Activated T-cell treated with anti-CD3 and anti-CD28 coated beads, Interleukin-2, amount 50 U/mL, for 24 hours (primary cell): ENCODE results near the gene DMRT2.

Experiments
- DNase-seq: peaks from one replicate; pipeline ENCODE4 v3.0.0-alpha.2; 2020
- H3K27ac Mint-ChIP-seq: 2 replicates; pipeline ENCODE4 v1.8.0; 2020; ENCODE audit warnings: mild to moderate bottlenecking, mixed read lengths
- H3K27me3 Mint-ChIP-seq: 2 replicates; pipeline ENCODE4 v1.8.0; 2020; ENCODE audit warnings: mixed read lengths
- H3K36me3 Mint-ChIP-seq: 2 replicates; pipeline ENCODE4 v1.8.0; 2020; ENCODE audit warnings: low read depth, mixed read lengths
- H3K4me1 Mint-ChIP-seq: 2 replicates; pipeline ENCODE4 v1.8.0; 2020; ENCODE audit warnings: low read depth, mixed read lengths
- H3K4me3 Mint-ChIP-seq: 2 replicates; pipeline ENCODE4 v1.8.0; 2020; ENCODE audit warnings: mild to moderate bottlenecking, moderate library complexity, mixed read lengths
- H3K9me3 Mint-ChIP-seq: 2 replicates; pipeline ENCODE4 v1.8.0; 2020; ENCODE audit warnings: mixed read lengths

DMRT2 gene

GRCh38 chr9:1096155-1096964 is 46.2 kb downstream of the DMRT2 start:
- Mint-ChIP-seq H3K4me3 (no peak overlapping the region), H3K27ac (no peak overlapping the region), H3K36me3 (no peaks in the 10 kb centered on the region), H3K4me1 (no peaks in the 10 kb centered on the region), H3K27me3 (peaks cover 44% of the 10 kb centered on the region), H3K9me3 (no peaks in the 10 kb centered on the region)
- DNase-seq, result no peak

- Mint-ChIP-seq H3K4me1 (no peaks in the 10 kb centered on the region), H3K27me3 (peaks cover 46% of the 10 kb centered on the region), H3K27ac (no peak overlapping the region), H3K4me3 (no peak overlapping the region), H3K9me3 (peaks cover under 1% of the 10 kb centered on the region), H3K36me3 (no peaks in the 10 kb centered on the region)
- no peak for DNase-seq
Measured at GRCh38 chr9:1098551-1098950, 48.4 kb downstream of the DMRT2 start.

GRCh38 chr9:1100201-1100600 is 50.0 kb downstream of the DMRT2 start:
- Mint-ChIP-seq H3K9me3 (peaks cover 10% of the 10 kb centered on the region), H3K27me3 (peaks cover 55% of the 10 kb centered on the region), H3K27ac (no peak overlapping the region), H3K4me3 (no peak overlapping the region), H3K4me1 (no peaks in the 10 kb centered on the region), H3K36me3 (no peaks in the 10 kb centered on the region)
- no peak for DNase-seq

- H3K27ac Mint-ChIP-seq, result no peak overlapping the region
- no peaks in the 10 kb centered on the region for H3K4me1 Mint-ChIP-seq
- H3K9me3 Mint-ChIP-seq, result peaks cover 14% of the 10 kb centered on the region
- no peak overlapping the region for H3K4me3 Mint-ChIP-seq
- DNase-seq, result no peak
- H3K27me3 Mint-ChIP-seq, result peaks cover 51% of the 10 kb centered on the region
- H3K36me3 Mint-ChIP-seq, result no peaks in the 10 kb centered on the region
Measured at GRCh38 chr9:1100945-1101344, 50.8 kb downstream of the DMRT2 start.

GRCh38 chr9:1101846-1102641 is 51.9 kb downstream of the DMRT2 start:
- no peak for DNase-seq
- H3K4me1 Mint-ChIP-seq, result no peaks in the 10 kb centered on the region
- H3K4me3 Mint-ChIP-seq, result no peak overlapping the region
- H3K9me3 Mint-ChIP-seq, result peaks cover 14% of the 10 kb centered on the region
- H3K27me3 Mint-ChIP-seq, result peaks cover 40% of the 10 kb centered on the region
- H3K36me3 Mint-ChIP-seq, result no peaks in the 10 kb centered on the region
- no peak overlapping the region for H3K27ac Mint-ChIP-seq

GRCh38 chr9:1102642-1102970 is 52.4 kb downstream of the DMRT2 start:
- H3K27ac Mint-ChIP-seq, result no peak overlapping the region
- H3K9me3 Mint-ChIP-seq, result peaks cover 14% of the 10 kb centered on the region
- no peak overlapping the region for H3K4me3 Mint-ChIP-seq
- no peaks in the 10 kb centered on the region for H3K4me1 Mint-ChIP-seq
- no peaks in the 10 kb centered on the region for H3K36me3 Mint-ChIP-seq
- peaks cover 39% of the 10 kb centered on the region for H3K27me3 Mint-ChIP-seq
- no peak for DNase-seq
